Spleen (tissue), 11 donors: ENCODE data around the gene PHF3. TPM values are rescaled to one million over a fixed set of nuclear protein-coding genes. Genes with fewer than 3 reads are reported as not detected.

ENCODE experiments used
- DNase-seq: peaks from one replicate; pipeline ENCODE4 v3.0.0-alpha.2; 2020
- H3K27ac ChIP-seq, 8 donors: fragments of 200-600 bp; sonication (generic) in 7 of 8; 1 replicate in 4 of 8; 2 replicates in 4 of 8; pipeline versions ENCODE4 v1.5.0 to v1.8.0; 2016 to 2021; ENCODE audit warnings: inconsistent platforms in 4 of 8, mild to moderate bottlenecking in 4 of 8, moderate library complexity in 1 of 8
- H3K27me3 ChIP-seq, 7 donors: fragments of 200-600 bp; sonication (generic) in 6 of 7; replicated peaks in 1 of 7; 1 replicate in 4 of 7; 2 replicates in 3 of 7; pipeline versions ENCODE4 v1.5.0 to v1.8.0; 2016 to 2021; ENCODE audit warnings: inconsistent platforms in 3 of 7, mild to moderate bottlenecking in 1 of 7
- H3K36me3 ChIP-seq, 6 donors: fragments of 200-600 bp; sonication (generic) in 5 of 6; 1 replicate in 4 of 6; 2 replicates in 2 of 6; pipeline versions ENCODE4 v1.5.0 to v1.8.0; 2016 to 2021; ENCODE audit warnings: inconsistent platforms in 2 of 6
- H3K4me1 ChIP-seq, 6 donors: fragments of 200-600 bp; sonication (generic) in 5 of 6; 1 replicate in 3 of 6; 2 replicates in 3 of 6; pipeline versions ENCODE4 v1.5.0 to v1.8.0; 2016 to 2021; ENCODE audit warnings: inconsistent platforms in 3 of 6
- H3K4me3 ChIP-seq, 8 donors: fragments of 200-600 bp; sonication (generic) in 7 of 8; 1 replicate in 4 of 8; 2 replicates in 4 of 8; pipeline versions ENCODE4 v1.5.0 to v1.8.0; 2016 to 2021; ENCODE audit warnings: inconsistent platforms in 4 of 8, mild to moderate bottlenecking in 4 of 8, moderate library complexity in 2 of 8
- H3K9me3 ChIP-seq, 8 donors: fragments of 200-600 bp; sonication (generic) in 7 of 8; 1 replicate in 4 of 8; 2 replicates in 4 of 8; pipeline versions ENCODE4 v1.5.0 to v1.8.0; 2016 to 2021; ENCODE audit warnings: inconsistent platforms in 4 of 8
- CTCF ChIP-seq, 11 experiments: fragments of 200-600 bp in 7 of 11; fragments of 450-650 bp in 4 of 11; sonication (generic) in 4 of 11; IDR thresholded peaks in 8 of 11; conservative IDR thresholded peaks in 3 of 11; 1 replicate in 7 of 11; 2 replicates in 4 of 11; pipeline versions ENCODE4 v1.4.0 to v1.8.0; 2016 to 2021; ENCODE audit warnings: antibody characterized with exemption in 11 of 11, inconsistent platforms in 4 of 11, mild to moderate bottlenecking in 1 of 11
- POLR2A ChIP-seq, 3 donors: fragments of 450-650 bp; IDR thresholded peaks; one replicate each; pipeline ENCODE4 v1.5.1; 2017; ENCODE audit warnings: antibody characterized with exemption in 3 of 3, mild to moderate bottlenecking in 1 of 3
- POLR2AphosphoS5 ChIP-seq, 3 donors: sonication (generic); formaldehyde crosslinking; IDR thresholded peaks; one replicate each; pipeline ENCODE4 v1.5.1; 2017; ENCODE audit warnings: antibody characterized with exemption in 3 of 3
- WGBS, 5 donors: extraction: QIAGEN DNeasy Blood & Tissue Kit in 3 of 5; methylation state at CpG; one replicate each; pipeline versions ENCODE4 v1.1.5 to v1.1.7; 2013 to 2018; 5-methylcytosine and 5-hydroxymethylcytosine counted together
- intact Hi-C: fragments of 100-400 bp; cut with DNase I; formaldehyde crosslinking; loops from one replicate; pipeline ENCODE4 v1.15.0; 2023; ENCODE audit warnings: low total_unique reads
- polyA plus RNA-seq, 3 donors: library from polyadenylated mRNA; stranded (reverse); fragments of 200-250 nt; gene quantifications; one replicate each; pipeline ENCODE4 v1.2.1, GENCODE V29; 2013
- total RNA-seq, 7 donors: library from RNA; depleted of rRNA in 3 of 7; stranded (reverse); fragments of >200 nt in 3 of 7; fragmentation: NEBNext Ultra II Directional in 4 of 7; extraction: Animal tissue kit (Norgen Biotek cat#: 25700) in 4 of 7; gene quantifications; one replicate each; pipeline versions ENCODE4 v1.1.0 to v1.2.1, GENCODE V29; 2016 to 2021
- donor health status: healthy with polysubstance abuse.
- donor health status: DM: no; HTN: no; CAD: no; lungs with moderate emphysema.
- donor health status: DM: no; HTN: no; CAD: no.
- donor health status: Bipolar disorder and iron deficiency.
- donor health status: healthy.
- donor health status: DM: no; HTN: no; CAD: no.
- donor health status: DM: yes; HTN: yes; CAD: no.

PHF3 gene
- total and polyA plus RNA-seq, 10 donors = 7.5 to 111 (median 71.8) TPM

- no peak for DNase-seq
- Histone ChIP-seq H3K4me1 (no peaks in the 10 kb centered on the region), H3K4me3 (no peak overlapping the region), H3K27ac (no peak overlapping the region), H3K9me3 (peaks cover 0 to 30% (median 21%) of the 10 kb centered on the region in 8 donors), H3K27me3 (no peaks in the 10 kb centered on the region), H3K36me3 (peaks cover 0 to 5% (median 0%) of the 10 kb centered on the region in 6 donors)
- TF ChIP-seq CTCF (IDR thresholded peaks at IDR 0.05 in 8 of 11, conservative IDR thresholded peaks at IDR 0.05 in 3 of 11) = no peak
- TF ChIP-seq POLR2AphosphoS5 (IDR thresholded peaks at IDR 0.05) = no peak
- TF ChIP-seq POLR2A (IDR thresholded peaks at IDR 0.05) = no peak
- 79 to 96% (median 81%) methylated on average over 1 of the region's 1 CpG for WGBS, 5 donors
- intact Hi-C loops = no loop called here
Measured at GRCh38 chr6:63757826-63758225, 122.2 kb downstream of the PHF3 start.

- peaks cover 0 to 5% (median 0%) of the 10 kb centered on the region in 6 donors for H3K36me3 ChIP-seq
- TF ChIP-seq CTCF (IDR thresholded peaks at IDR 0.05 in 8 of 11, conservative IDR thresholded peaks at IDR 0.05 in 3 of 11) (no peak), POLR2AphosphoS5 (IDR thresholded peaks at IDR 0.05) (no peak), POLR2A (IDR thresholded peaks at IDR 0.05) (no peak)
- H3K4me1 ChIP-seq = no peaks in the 10 kb centered on the region
- no peak overlapping the region for H3K4me3 ChIP-seq
- peaks cover 0 to 26% (median 21%) of the 10 kb centered on the region in 8 donors for H3K9me3 ChIP-seq
- no peak overlapping the region for H3K27ac ChIP-seq
- H3K27me3 ChIP-seq = no peaks in the 10 kb centered on the region
- intact Hi-C loops = no loop called here
- DNase-seq = no peak
Measured at GRCh38 chr6:63759605-63760105, 124.1 kb downstream of the PHF3 start.

- no peak for TF ChIP-seq POLR2AphosphoS5 (IDR thresholded peaks at IDR 0.05)
- TF ChIP-seq CTCF (IDR thresholded peaks at IDR 0.05 in 8 of 11, conservative IDR thresholded peaks at IDR 0.05 in 3 of 11) = no peak
- TF ChIP-seq POLR2A (IDR thresholded peaks at IDR 0.05) = no peak
- H3K4me1 ChIP-seq = no peaks in the 10 kb centered on the region
- no peak overlapping the region for H3K4me3 ChIP-seq
- no peaks in the 10 kb centered on the region for H3K27me3 ChIP-seq
- intact Hi-C loops = no loop called here
- DNase-seq = no peak
- H3K27ac ChIP-seq = no peak overlapping the region
- H3K9me3 ChIP-seq = peaks cover 0 to 26% (median 21%) of the 10 kb centered on the region in 8 donors
- peaks cover 0 to 5% (median 0%) of the 10 kb centered on the region in 6 donors for H3K36me3 ChIP-seq
Measured at GRCh38 chr6:63760199-63760598, 124.6 kb downstream of the PHF3 start.

- 25 to 26% (median 25%) methylated on average over 4 of the region's 4 CpGs for WGBS, 5 donors
- H3K27ac ChIP-seq = no peak overlapping the region
- H3K4me1 ChIP-seq = no peaks in the 10 kb centered on the region
- no peaks in the 10 kb centered on the region for H3K36me3 ChIP-seq
- H3K27me3 ChIP-seq = no peaks in the 10 kb centered on the region
- intact Hi-C loops = loop anchor here (2.0 kb wide), 1 partner anchor 166 kb away; no protein-coding TSS in a partner anchor
- TF ChIP-seq POLR2A (IDR thresholded peaks at IDR 0.05) (no peak), CTCF (IDR thresholded peaks at IDR 0.05 in 8 of 11, conservative IDR thresholded peaks at IDR 0.05 in 3 of 11) (peak; percentile 11 to 77 (median 58)), POLR2AphosphoS5 (IDR thresholded peaks at IDR 0.05) (no peak)
- no peak for DNase-seq
- no peak overlapping the region for H3K4me3 ChIP-seq
- H3K9me3 ChIP-seq = peaks cover 0 to 21% (median 9%) of the 10 kb centered on the region in 8 donors
Measured at GRCh38 chr6:63764318-63764916, 128.8 kb downstream of the PHF3 start.
